ENCODE data around the gene TOMT.

The TOMT gene, protein sequence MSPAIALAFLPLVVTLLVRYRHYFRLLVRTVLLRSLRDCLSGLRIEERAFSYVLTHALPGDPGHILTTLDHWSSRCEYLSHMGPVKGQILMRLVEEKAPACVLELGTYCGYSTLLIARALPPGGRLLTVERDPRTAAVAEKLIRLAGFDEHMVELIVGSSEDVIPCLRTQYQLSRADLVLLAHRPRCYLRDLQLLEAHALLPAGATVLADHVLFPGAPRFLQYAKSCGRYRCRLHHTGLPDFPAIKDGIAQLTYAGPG

GRCh38 chr11:72105888-72106287, at the start of gene TOMT:
TSS of gene TOMT (plus strand) at chr11:72105924. CDS start at chr11:72105952, 28 bp downstream.
- Histone ChIP-seq H3K36me3 (ENCODE audit: control insufficient read depth, insufficient read depth, low read length) (no peaks in the 10 kb centered on the region), H3K4me3 (ENCODE audit: low read length) (no peak within 1 kb of the TSS), H3K27ac (ENCODE audit: low read length) (no peak within 1 kb of the TSS), H3K27me3 (ENCODE audit: control insufficient read depth, insufficient read depth, low read length) (no peaks in the 10 kb centered on the region), H3K4me1 (ENCODE audit: control insufficient read depth, insufficient read depth, low read length) (no peaks in the 10 kb centered on the region), H3K9me3 (ENCODE audit: control insufficient read depth, insufficient read depth, low read length) (no peaks in the 10 kb centered on the region)
- no CpG with 5 or more reads among the region's 14 CpGs for WGBS (ENCODE audit: insufficient coverage, insufficient read length)
- DNase-seq (ENCODE audit: low read depth, low spot score), result no peak

GRCh38 chr11:72058416-72059034, 47.2 kb upstream of the TOMT start:
- DNase-seq (ENCODE audit: low read depth, low spot score), result no peak
- Histone ChIP-seq H3K4me1 (ENCODE audit: control insufficient read depth, insufficient read depth, low read length) (no peaks in the 10 kb centered on the region; the same call in 1 of the 2 replicates), H3K9me3 (ENCODE audit: control insufficient read depth, insufficient read depth, low read length) (no peaks in the 10 kb centered on the region), H3K27ac (ENCODE audit: low read length) (no peak overlapping the region), H3K4me3 (ENCODE audit: low read length) (no peak overlapping the region), H3K36me3 (ENCODE audit: control insufficient read depth, insufficient read depth, low read length) (no peaks in the 10 kb centered on the region; the same call in 1 of the 2 replicates), H3K27me3 (ENCODE audit: control insufficient read depth, insufficient read depth, low read length) (no peaks in the 10 kb centered on the region)
- WGBS (ENCODE audit: insufficient coverage, insufficient read length), result 100% methylated on average over 1 of the region's 3 CpGs

GRCh38 chr11:72061739-72062396, 43.9 kb upstream of the TOMT start:
- no peaks in the 10 kb centered on the region for H3K4me1 ChIP-seq (ENCODE audit: control insufficient read depth, insufficient read depth, low read length)
- no peaks in the 10 kb centered on the region; the same call in 1 of the 2 replicates for H3K36me3 ChIP-seq (ENCODE audit: control insufficient read depth, insufficient read depth, low read length)
- H3K4me3 ChIP-seq (ENCODE audit: low read length), result no peak overlapping the region
- no peak for DNase-seq (ENCODE audit: low read depth, low spot score)
- no peak overlapping the region for H3K27ac ChIP-seq (ENCODE audit: low read length)
- WGBS (ENCODE audit: insufficient coverage, insufficient read length), result no CpG with 5 or more reads among the region's 5 CpGs
- H3K9me3 ChIP-seq (ENCODE audit: control insufficient read depth, insufficient read depth, low read length), result no peaks in the 10 kb centered on the region
- no peaks in the 10 kb centered on the region for H3K27me3 ChIP-seq (ENCODE audit: control insufficient read depth, insufficient read depth, low read length)

GRCh38 chr11:72066855-72067254, 38.9 kb upstream of the TOMT start:
- no peaks in the 10 kb centered on the region for H3K9me3 ChIP-seq (ENCODE audit: control insufficient read depth, insufficient read depth, low read length)
- H3K27ac ChIP-seq (ENCODE audit: low read length), result no peak overlapping the region
- DNase-seq (ENCODE audit: low read depth, low spot score), result no peak
- H3K36me3 ChIP-seq (ENCODE audit: control insufficient read depth, insufficient read depth, low read length), result no peaks in the 10 kb centered on the region
- no peaks in the 10 kb centered on the region for H3K4me1 ChIP-seq (ENCODE audit: control insufficient read depth, insufficient read depth, low read length)
- no peaks in the 10 kb centered on the region for H3K27me3 ChIP-seq (ENCODE audit: control insufficient read depth, insufficient read depth, low read length)
- no peak overlapping the region for H3K4me3 ChIP-seq (ENCODE audit: low read length)

DNA sequence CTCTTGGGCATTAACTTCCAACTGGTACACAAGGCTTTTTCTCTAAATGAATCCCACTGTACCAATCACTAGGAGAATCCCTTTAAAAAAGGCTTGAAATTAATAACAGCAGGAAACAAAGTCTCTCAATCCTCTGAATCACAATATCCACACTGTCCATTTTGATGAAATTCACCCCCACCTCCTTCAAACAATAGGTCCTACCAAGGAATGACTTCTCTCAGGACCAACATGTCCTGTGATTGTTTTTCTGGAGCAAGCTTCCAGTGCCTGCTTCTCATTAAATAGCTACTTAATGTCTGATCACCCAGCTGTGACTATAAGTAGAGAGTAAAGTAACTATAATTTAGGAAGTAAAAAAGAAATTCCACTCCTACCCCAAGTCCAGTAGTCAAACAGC, 38.5 kb upstream of the TOMT start:
- Histone ChIP-seq H3K27ac (ENCODE audit: low read length) (no peak overlapping the region), H3K36me3 (ENCODE audit: control insufficient read depth, insufficient read depth, low read length) (no peaks in the 10 kb centered on the region), H3K4me3 (ENCODE audit: low read length) (no peak overlapping the region), H3K4me1 (ENCODE audit: control insufficient read depth, insufficient read depth, low read length) (no peaks in the 10 kb centered on the region), H3K9me3 (ENCODE audit: control insufficient read depth, insufficient read depth, low read length) (no peaks in the 10 kb centered on the region), H3K27me3 (ENCODE audit: control insufficient read depth, insufficient read depth, low read length) (no peaks in the 10 kb centered on the region)
- DNase-seq (ENCODE audit: low read depth, low spot score), result no peak

- no peaks in the 10 kb centered on the region for H3K36me3 ChIP-seq (ENCODE audit: control insufficient read depth, insufficient read depth, low read length)
- no peaks in the 10 kb centered on the region for H3K9me3 ChIP-seq (ENCODE audit: control insufficient read depth, insufficient read depth, low read length)
- no peaks in the 10 kb centered on the region for H3K27me3 ChIP-seq (ENCODE audit: control insufficient read depth, insufficient read depth, low read length)
- H3K27ac ChIP-seq (ENCODE audit: low read length), result no peak overlapping the region
- no peak overlapping the region for H3K4me3 ChIP-seq (ENCODE audit: low read length)
- H3K4me1 ChIP-seq (ENCODE audit: control insufficient read depth, insufficient read depth, low read length), result no peaks in the 10 kb centered on the region
- no peak for DNase-seq (ENCODE audit: low read depth, low spot score)
Measured at GRCh38 chr11:72067676-72068075, 38.0 kb upstream of the TOMT start.

GRCh38 chr11:72069200-72069599, 36.5 kb upstream of the TOMT start:
- no peak for DNase-seq (ENCODE audit: low read depth, low spot score)
- Histone ChIP-seq H3K36me3 (ENCODE audit: control insufficient read depth, insufficient read depth, low read length) (no peaks in the 10 kb centered on the region), H3K27ac (ENCODE audit: low read length) (no peak overlapping the region), H3K4me1 (ENCODE audit: control insufficient read depth, insufficient read depth, low read length) (no peaks in the 10 kb centered on the region), H3K27me3 (ENCODE audit: control insufficient read depth, insufficient read depth, low read length) (no peaks in the 10 kb centered on the region), H3K4me3 (ENCODE audit: low read length) (no peak overlapping the region), H3K9me3 (ENCODE audit: control insufficient read depth, insufficient read depth, low read length) (no peaks in the 10 kb centered on the region)

- WGBS (ENCODE audit: insufficient coverage, insufficient read length), result no CpG with 5 or more reads among the region's 2 CpGs
- no peak overlapping the region for H3K27ac ChIP-seq (ENCODE audit: low read length)
- DNase-seq (ENCODE audit: low read depth, low spot score), result no peak
- H3K27me3 ChIP-seq (ENCODE audit: control insufficient read depth, insufficient read depth, low read length), result no peaks in the 10 kb centered on the region
- H3K4me1 ChIP-seq (ENCODE audit: control insufficient read depth, insufficient read depth, low read length), result no peaks in the 10 kb centered on the region
- H3K9me3 ChIP-seq (ENCODE audit: control insufficient read depth, insufficient read depth, low read length), result no peaks in the 10 kb centered on the region
- H3K36me3 ChIP-seq (ENCODE audit: control insufficient read depth, insufficient read depth, low read length), result no peaks in the 10 kb centered on the region
- H3K4me3 ChIP-seq (ENCODE audit: low read length), result no peak overlapping the region
Measured at GRCh38 chr11:72069787-72070251, 35.9 kb upstream of the TOMT start.

DNA sequence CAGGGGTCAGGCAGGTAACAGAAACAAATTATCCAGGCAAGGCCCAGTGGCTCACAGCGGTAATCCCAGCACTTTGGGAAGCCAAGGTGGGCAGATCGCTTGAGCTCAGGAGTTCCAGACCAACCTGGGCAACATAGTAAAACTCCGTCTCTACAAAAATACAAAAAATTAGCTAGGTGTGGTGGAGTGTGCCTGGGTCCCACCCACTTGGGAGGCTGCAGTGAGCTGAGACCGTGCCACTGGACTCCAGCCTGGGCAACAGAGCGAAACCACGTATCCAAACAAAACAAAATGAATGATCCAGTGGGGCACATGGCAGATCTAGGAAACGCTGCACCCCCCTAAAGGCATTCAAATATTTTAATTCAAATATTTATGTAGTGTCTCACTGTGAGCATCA, 35.2 kb upstream of the TOMT start:
- Histone ChIP-seq H3K4me1 (ENCODE audit: control insufficient read depth, insufficient read depth, low read length) (no peaks in the 10 kb centered on the region), H3K27me3 (ENCODE audit: control insufficient read depth, insufficient read depth, low read length) (no peaks in the 10 kb centered on the region), H3K36me3 (ENCODE audit: control insufficient read depth, insufficient read depth, low read length) (no peaks in the 10 kb centered on the region), H3K27ac (ENCODE audit: low read length) (no peak overlapping the region), H3K4me3 (ENCODE audit: low read length) (no peak overlapping the region), H3K9me3 (ENCODE audit: control insufficient read depth, insufficient read depth, low read length) (no peaks in the 10 kb centered on the region)
- DNase-seq (ENCODE audit: low read depth, low spot score), result no peak
- no CpG with 5 or more reads among the region's 7 CpGs for WGBS (ENCODE audit: insufficient coverage, insufficient read length)

GRCh38 chr11:72072348-72072747, 33.4 kb upstream of the TOMT start:
- H3K36me3 ChIP-seq (ENCODE audit: control insufficient read depth, insufficient read depth, low read length), result no peaks in the 10 kb centered on the region
- H3K4me1 ChIP-seq (ENCODE audit: control insufficient read depth, insufficient read depth, low read length), result no peaks in the 10 kb centered on the region
- no peaks in the 10 kb centered on the region for H3K27me3 ChIP-seq (ENCODE audit: control insufficient read depth, insufficient read depth, low read length)
- H3K27ac ChIP-seq (ENCODE audit: low read length), result no peak overlapping the region
- H3K9me3 ChIP-seq (ENCODE audit: control insufficient read depth, insufficient read depth, low read length), result no peaks in the 10 kb centered on the region
- no peak for DNase-seq (ENCODE audit: low read depth, low spot score)
- H3K4me3 ChIP-seq (ENCODE audit: low read length), result no peak overlapping the region
- WGBS (ENCODE audit: insufficient coverage, insufficient read length), result no CpG with 5 or more reads among the region's 3 CpGs

DNA sequence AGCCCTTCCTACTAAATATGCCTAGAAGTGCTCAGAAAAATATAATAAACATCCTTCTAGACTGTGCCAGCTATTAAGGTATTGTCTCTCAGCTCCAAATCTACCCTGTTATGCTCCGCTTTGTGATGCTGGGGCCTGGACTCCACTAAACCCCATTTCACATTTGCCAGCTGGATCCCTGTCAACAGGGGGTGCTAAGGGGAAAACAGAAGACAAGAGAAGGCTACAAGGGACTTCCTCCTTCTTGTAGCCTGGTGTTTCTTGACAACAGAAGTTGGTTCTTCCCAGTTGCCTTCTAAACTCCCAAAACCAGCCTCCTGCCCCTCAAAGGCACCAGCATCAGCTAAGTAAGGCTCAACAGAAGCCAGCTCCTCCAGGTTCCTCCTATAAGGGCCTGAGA, 30.6 kb upstream of the TOMT start:
- no peaks in the 10 kb centered on the region for H3K9me3 ChIP-seq (ENCODE audit: control insufficient read depth, insufficient read depth, low read length)
- no peaks in the 10 kb centered on the region for H3K36me3 ChIP-seq (ENCODE audit: control insufficient read depth, insufficient read depth, low read length)
- H3K27ac ChIP-seq (ENCODE audit: low read length), result no peak overlapping the region
- no CpG with 5 or more reads among the region's 1 CpG for WGBS (ENCODE audit: insufficient coverage, insufficient read length)
- H3K4me1 ChIP-seq (ENCODE audit: control insufficient read depth, insufficient read depth, low read length), result no peaks in the 10 kb centered on the region
- H3K27me3 ChIP-seq (ENCODE audit: control insufficient read depth, insufficient read depth, low read length), result no peaks in the 10 kb centered on the region
- DNase-seq (ENCODE audit: low read depth, low spot score), result no peak
- no peak overlapping the region for H3K4me3 ChIP-seq (ENCODE audit: low read length)

All from iPS DF 6.9 (cell line).